Endothelial cell (in vitro differentiated cells): ENCODE data around the gene GABRP. TPM values are rescaled to one million over a fixed set of nuclear protein-coding genes. Genes with fewer than 3 reads are reported as not detected.
"Not testable (repeated sequence)": the region's sequence is repeated elsewhere in the genome, so short reads cannot be mapped to it uniquely, and the experiment has no call there.

ENCODE experiments used
- DNase-seq: peaks from one replicate; pipeline ENCODE4 v3.0.0; 2021; ENCODE audit warnings: low spot score
- H3K27ac Mint-ChIP-seq: one replicate; pipeline ENCODE4 v1.8.0; 2021; ENCODE audit warnings: mixed read lengths, inconsistent platforms; ENCODE audit not compliant: unreplicated experiment
- H3K27me3 Mint-ChIP-seq: one replicate; pipeline ENCODE4 v1.8.0; 2021; ENCODE audit warnings: mild to moderate bottlenecking, moderate library complexity, mixed read lengths, inconsistent platforms; ENCODE audit not compliant: unreplicated experiment
- H3K36me3 Mint-ChIP-seq: one replicate; pipeline ENCODE4 v1.8.0; 2021; ENCODE audit warnings: mild to moderate bottlenecking, low read depth, mixed read lengths, inconsistent platforms; ENCODE audit not compliant: unreplicated experiment
- H3K4me1 Mint-ChIP-seq: one replicate; pipeline ENCODE4 v1.8.0; 2021; ENCODE audit warnings: mild to moderate bottlenecking, mixed read lengths, inconsistent platforms; ENCODE audit not compliant: unreplicated experiment
- H3K4me3 Mint-ChIP-seq: one replicate; pipeline ENCODE4 v1.8.0; 2021; ENCODE audit warnings: mild to moderate bottlenecking, mixed read lengths, inconsistent platforms; ENCODE audit not compliant: unreplicated experiment
- H3K9me3 Mint-ChIP-seq: one replicate; pipeline ENCODE4 v1.8.0; 2021; ENCODE audit warnings: mixed read lengths, inconsistent platforms; ENCODE audit not compliant: unreplicated experiment
- total RNA-seq: library from RNA; stranded (reverse); fragmentation: NEBNext Ultra II Directional; extraction: Animal tissue kit (Norgen Biotek cat#: 25700); gene quantifications from one replicate; pipeline ENCODE4 v1.2.1, GENCODE V29; 2021; ENCODE audit not compliant: unreplicated experiment
- TF ChIP-seq, protein P1 (sequence below): fragments of 200-600 bp; sonication (generic); IDR thresholded peaks from one replicate; pipeline ENCODE4 v1.5.0; 2021; ENCODE audit warnings: antibody characterized with exemption; ENCODE audit not compliant: unreplicated experiment

GABRP gene
- total RNA-seq, 1 donor from 2014 or later = 23.5 TPM

DNA sequence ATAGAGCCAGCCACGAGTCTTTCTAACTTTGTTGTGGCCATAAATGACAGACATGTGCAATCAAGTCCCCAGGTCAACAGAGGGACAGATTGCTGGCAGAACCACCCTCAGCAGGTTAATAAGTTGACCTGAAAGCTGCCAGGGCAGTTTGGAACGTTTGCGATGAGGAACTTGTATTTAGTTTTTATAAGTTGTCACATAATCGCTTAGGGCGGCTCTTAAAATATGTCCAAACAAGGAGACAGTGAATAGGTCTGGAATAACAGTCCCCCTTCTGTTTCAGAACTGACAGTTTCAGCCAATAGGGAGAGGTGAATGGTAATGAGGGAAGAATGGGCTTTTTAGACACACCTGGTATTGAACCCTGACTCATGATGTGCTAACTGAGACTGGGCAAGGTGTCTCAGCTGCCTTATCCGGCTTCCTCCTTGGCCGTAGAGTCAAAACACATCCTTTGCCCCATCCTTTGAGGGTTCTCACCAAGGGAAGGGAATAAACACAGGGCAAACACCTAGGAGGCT is 33.6 kb upstream of the GABRP start:
- no peak overlapping the region for H3K27ac Mint-ChIP-seq
- no peaks in the 10 kb centered on the region for H3K9me3 Mint-ChIP-seq
- TF ChIP-seq, protein P1, sequence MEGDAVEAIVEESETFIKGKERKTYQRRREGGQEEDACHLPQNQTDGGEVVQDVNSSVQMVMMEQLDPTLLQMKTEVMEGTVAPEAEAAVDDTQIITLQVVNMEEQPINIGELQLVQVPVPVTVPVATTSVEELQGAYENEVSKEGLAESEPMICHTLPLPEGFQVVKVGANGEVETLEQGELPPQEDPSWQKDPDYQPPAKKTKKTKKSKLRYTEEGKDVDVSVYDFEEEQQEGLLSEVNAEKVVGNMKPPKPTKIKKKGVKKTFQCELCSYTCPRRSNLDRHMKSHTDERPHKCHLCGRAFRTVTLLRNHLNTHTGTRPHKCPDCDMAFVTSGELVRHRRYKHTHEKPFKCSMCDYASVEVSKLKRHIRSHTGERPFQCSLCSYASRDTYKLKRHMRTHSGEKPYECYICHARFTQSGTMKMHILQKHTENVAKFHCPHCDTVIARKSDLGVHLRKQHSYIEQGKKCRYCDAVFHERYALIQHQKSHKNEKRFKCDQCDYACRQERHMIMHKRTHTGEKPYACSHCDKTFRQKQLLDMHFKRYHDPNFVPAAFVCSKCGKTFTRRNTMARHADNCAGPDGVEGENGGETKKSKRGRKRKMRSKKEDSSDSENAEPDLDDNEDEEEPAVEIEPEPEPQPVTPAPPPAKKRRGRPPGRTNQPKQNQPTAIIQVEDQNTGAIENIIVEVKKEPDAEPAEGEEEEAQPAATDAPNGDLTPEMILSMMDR = no peak
- H3K4me1 Mint-ChIP-seq = peaks cover 45% of the 10 kb centered on the region
- H3K4me3 Mint-ChIP-seq = no peak overlapping the region
- peaks cover 8% of the 10 kb centered on the region for H3K27me3 Mint-ChIP-seq
- no peak for DNase-seq
- no peaks in the 10 kb centered on the region for H3K36me3 Mint-ChIP-seq

DNA sequence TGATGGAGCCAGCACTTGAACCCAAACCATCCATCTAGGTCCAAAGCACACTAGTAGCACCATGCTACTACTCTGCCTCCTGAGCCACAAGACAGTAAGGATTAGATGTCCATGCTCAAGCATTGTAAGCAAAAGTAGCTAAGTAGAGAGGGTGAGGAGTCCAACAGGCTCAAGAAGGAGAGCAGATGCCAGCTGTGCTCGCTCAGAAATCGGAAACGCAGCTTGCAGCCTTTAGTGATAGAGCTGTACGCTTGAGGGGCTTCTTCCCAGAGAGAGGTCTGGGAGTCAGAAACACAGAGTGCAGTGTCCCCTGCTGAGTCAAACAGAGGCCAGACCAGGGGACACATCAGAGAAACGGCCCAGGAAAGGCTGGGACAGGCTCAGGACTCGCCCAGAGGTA is 32.7 kb upstream of the GABRP start:
- TF ChIP-seq, protein P1 = no peak
- Mint-ChIP-seq H3K27me3 (peaks cover 8% of the 10 kb centered on the region), H3K27ac (no peak overlapping the region), H3K4me1 (peaks cover 39% of the 10 kb centered on the region), H3K36me3 (no peaks in the 10 kb centered on the region), H3K4me3 (no peak overlapping the region), H3K9me3 (no peaks in the 10 kb centered on the region)
- DNase-seq = no peak

DNA sequence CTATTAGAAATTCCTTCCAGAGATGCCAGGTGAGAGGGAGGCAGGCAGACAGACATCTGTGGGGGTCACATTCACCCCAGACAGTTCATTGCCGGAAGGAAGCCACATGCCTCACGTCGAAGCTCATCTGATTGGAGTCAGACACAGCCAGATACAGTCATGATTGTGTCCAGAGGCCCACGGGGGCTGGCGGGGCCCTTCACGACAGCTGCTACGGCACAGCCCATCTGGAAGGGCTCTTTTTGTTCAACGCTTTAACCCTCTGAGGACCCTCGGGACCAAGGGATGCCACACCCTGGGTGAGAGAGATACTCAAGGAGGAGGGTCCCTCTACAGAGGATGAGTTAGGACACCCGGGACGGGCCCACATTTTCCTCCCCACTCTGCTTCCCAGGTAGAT is 31.9 kb upstream of the GABRP start:
- no peak for DNase-seq
- TF ChIP-seq, protein P1 = no peak
- H3K36me3 Mint-ChIP-seq = no peaks in the 10 kb centered on the region
- H3K4me3 Mint-ChIP-seq = no peak overlapping the region
- H3K4me1 Mint-ChIP-seq = peaks cover 38% of the 10 kb centered on the region
- no peaks in the 10 kb centered on the region for H3K9me3 Mint-ChIP-seq
- H3K27me3 Mint-ChIP-seq = peaks cover 8% of the 10 kb centered on the region
- H3K27ac Mint-ChIP-seq = no peak overlapping the region

DNA sequence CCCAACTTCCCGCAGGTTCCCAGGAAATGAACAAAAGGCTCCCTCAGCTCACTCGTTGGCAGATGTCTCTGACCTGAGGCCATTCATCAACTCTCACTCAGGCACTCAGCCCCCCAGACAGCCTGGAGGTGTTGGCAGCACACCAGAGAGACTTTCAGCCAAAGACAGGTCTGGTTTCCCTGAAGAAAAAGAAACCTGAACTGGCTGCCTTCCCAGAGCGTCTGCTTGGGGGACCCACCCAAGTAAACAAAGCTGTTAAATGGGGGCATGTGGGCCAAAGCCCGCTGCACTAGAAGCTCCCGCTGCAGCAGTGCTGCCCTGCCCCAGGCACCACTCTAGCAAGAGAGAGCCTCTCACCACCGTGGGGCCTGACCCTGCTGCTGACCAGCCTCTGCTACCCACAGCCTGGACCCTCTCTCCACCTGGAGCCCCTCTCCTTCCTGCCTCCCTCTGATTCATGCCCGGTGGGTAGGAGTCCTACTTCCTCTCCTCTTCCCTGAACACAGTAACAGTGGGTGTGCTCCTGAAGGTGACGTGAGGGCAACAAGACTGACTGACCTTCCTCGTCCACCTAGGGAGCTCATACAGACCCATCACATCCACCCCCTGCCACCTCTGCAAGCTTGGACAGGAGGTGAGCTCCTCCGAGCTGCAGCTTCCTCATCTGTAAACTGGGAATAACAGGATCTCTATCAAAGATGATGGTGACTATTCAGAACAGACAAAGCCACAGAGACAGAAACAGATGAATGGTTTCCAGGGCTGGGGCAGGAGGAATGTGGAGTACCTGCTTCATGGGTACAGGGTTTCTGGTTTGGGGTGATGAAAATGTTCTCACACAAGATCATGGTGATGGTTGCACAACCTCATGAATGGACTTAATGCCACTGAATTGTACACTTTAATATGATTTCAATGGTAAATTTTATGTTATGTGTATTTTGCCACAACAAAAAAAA is 31.0 kb upstream of the GABRP start:
- TF ChIP-seq, protein P1 = no peak
- H3K4me1 Mint-ChIP-seq = peaks cover 35% of the 10 kb centered on the region
- H3K36me3 Mint-ChIP-seq = no peaks in the 10 kb centered on the region
- no peaks in the 10 kb centered on the region for H3K9me3 Mint-ChIP-seq
- no peak for DNase-seq
- H3K4me3 Mint-ChIP-seq = no peak overlapping the region
- peak overlapping the region; percentile 73 for H3K27ac Mint-ChIP-seq
- no peaks in the 10 kb centered on the region for H3K27me3 Mint-ChIP-seq

DNA sequence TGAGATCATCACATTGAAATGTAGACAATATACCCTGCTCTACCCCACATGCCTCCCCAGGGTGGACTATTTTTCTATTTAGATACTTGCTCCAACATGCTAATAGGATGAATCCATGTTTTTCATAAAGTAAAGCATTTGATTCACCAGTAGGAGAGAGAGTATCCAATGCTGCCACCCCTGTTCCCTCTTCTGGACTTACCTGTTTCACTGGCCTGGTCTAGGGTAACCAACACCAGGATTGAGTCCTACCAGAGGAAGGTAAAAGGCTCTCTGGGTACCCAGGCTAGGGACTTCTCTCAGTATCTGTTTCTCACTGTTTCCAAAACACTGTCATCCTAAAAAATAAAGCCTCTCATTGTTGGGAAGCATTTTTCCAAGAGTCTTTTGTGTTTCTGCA is 30.2 kb upstream of the GABRP start:
- TF ChIP-seq, protein P1 = no peak
- no peaks in the 10 kb centered on the region for H3K27me3 Mint-ChIP-seq
- no peak overlapping the region for H3K27ac Mint-ChIP-seq
- no peaks in the 10 kb centered on the region for H3K36me3 Mint-ChIP-seq
- H3K4me3 Mint-ChIP-seq = no peak overlapping the region
- DNase-seq = no peak
- H3K4me1 Mint-ChIP-seq = peaks cover 33% of the 10 kb centered on the region
- no peaks in the 10 kb centered on the region for H3K9me3 Mint-ChIP-seq

DNA sequence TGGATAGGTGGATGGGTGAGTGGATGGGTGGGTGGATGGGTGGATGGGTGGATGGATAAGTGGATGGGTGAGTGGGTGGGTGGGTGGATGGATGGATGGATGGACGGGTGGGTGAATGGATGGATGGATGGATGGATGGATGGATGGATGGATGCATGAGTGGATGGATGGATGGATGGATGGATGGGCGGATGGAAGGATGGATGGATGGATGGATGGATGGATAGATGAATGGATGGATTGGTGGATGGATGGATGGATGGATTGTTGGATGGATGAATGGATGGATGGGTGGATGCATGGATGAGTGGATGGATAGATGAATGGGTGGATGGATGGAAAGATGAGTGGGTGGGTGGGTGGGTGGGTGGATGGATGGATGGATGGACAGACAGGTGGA is 29.0 kb upstream of the GABRP start:
- not testable (repeated sequence) for H3K36me3 Mint-ChIP-seq, H3K27me3 Mint-ChIP-seq, H3K4me3 Mint-ChIP-seq, H3K9me3 Mint-ChIP-seq, DNase-seq, H3K27ac Mint-ChIP-seq
- peaks cover 28% of the 10 kb centered on the region for H3K4me1 Mint-ChIP-seq
